HepG2 (cell line): ENCODE measurements around the gene LAMA5. TPM values are rescaled to one million over a fixed set of nuclear protein-coding genes. Genes with fewer than 3 reads are reported as not detected.

Experiments used
- AGO1 ChIP-seq: fragments of 200-400 bp; formaldehyde crosslinking; IDR thresholded peaks from 2 replicates; pipeline ENCODE4 v1.6.1; 2017; ENCODE audit warnings: mild to moderate bottlenecking, low read depth, low read length, moderate library complexity; ENCODE audit not compliant: poor library complexity, severe bottlenecking
- ARNTL ChIP-seq: sonication (generic); formaldehyde crosslinking; IDR thresholded peaks from 2 replicates; pipeline ENCODE4 v1.4.0; 2020; ENCODE audit warnings: mild to moderate bottlenecking, missing genetic modification reagents
- CBX5 ChIP-seq: sonication (generic); formaldehyde crosslinking; IDR thresholded peaks from 2 replicates; pipeline ENCODE4 v1.4.0; 2020; ENCODE audit warnings: missing genetic modification reagents, borderline replicate concordance
- FOSL2 ChIP-seq: sonication (generic); formaldehyde crosslinking; IDR thresholded peaks from 2 replicates; pipeline ENCODE4 v1.4.0; 2020; ENCODE audit warnings: missing genetic modification reagents
- JUND ChIP-seq: sonication (generic); formaldehyde crosslinking; IDR thresholded peaks from 2 replicates; pipeline ENCODE4 v1.8.0; 2022; ENCODE audit warnings: mild to moderate bottlenecking, missing genetic modification reagents
- KMT2A ChIP-seq: sonication (generic); formaldehyde crosslinking; IDR thresholded peaks from 2 replicates; pipeline ENCODE4 v1.4.0; 2020; ENCODE audit warnings: missing genetic modification reagents
- MYC ChIP-seq: sonication (generic); formaldehyde crosslinking; IDR thresholded peaks from 2 replicates; pipeline ENCODE4 v1.9.0; 2021; ENCODE audit warnings: missing genetic modification reagents, borderline replicate concordance
- PRMT3 ChIP-seq: sonication (generic); formaldehyde crosslinking; IDR thresholded peaks from 2 replicates; pipeline ENCODE4 v1.8.1; 2022; ENCODE audit warnings: low read depth, mild to moderate bottlenecking, moderate library complexity, missing genetic modification reagents, borderline replicate concordance
- RARA ChIP-seq: IDR thresholded peaks from 2 replicates; pipeline ENCODE4 v1.6.1; 2016; ENCODE audit warnings: missing genetic modification reagents, missing compliant biosample characterization
- RFXAP ChIP-seq: sonication (generic); formaldehyde crosslinking; IDR thresholded peaks from 2 replicates; pipeline ENCODE4 v1.4.0; 2020; ENCODE audit warnings: missing genetic modification reagents, borderline replicate concordance
- SKI ChIP-seq: fragments of 450-650 bp; IDR thresholded peaks from one replicate; pipeline ENCODE4 v1.6.1; 2018; ENCODE audit warnings: mild to moderate bottlenecking; ENCODE audit not compliant: partially characterized antibody
- THAP11 ChIP-seq: IDR thresholded peaks from 2 replicates; pipeline ENCODE4 v1.6.1; 2016; ENCODE audit warnings: missing biosample characterization, missing genetic modification reagents
- THYN1 ChIP-seq: sonication (generic); formaldehyde crosslinking; IDR thresholded peaks from 2 replicates; pipeline ENCODE4 v1.8.1; 2023; ENCODE audit warnings: low read depth, mild to moderate bottlenecking, moderate library complexity, missing genetic modification reagents, borderline replicate concordance
- WIZ ChIP-seq: sonication (generic); formaldehyde crosslinking; IDR thresholded peaks from 2 replicates; pipeline ENCODE4 v1.5.1; 2020; ENCODE audit warnings: mild to moderate bottlenecking, missing genetic modification reagents
- YEATS4 ChIP-seq: sonication (generic); formaldehyde crosslinking; IDR thresholded peaks from 2 replicates; pipeline ENCODE4 v1.4.0; 2020; ENCODE audit warnings: missing genetic modification reagents, borderline replicate concordance
- ZFX ChIP-seq: sonication (generic); formaldehyde crosslinking; IDR thresholded peaks from 2 replicates; pipeline ENCODE4 v1.4.0; 2020; ENCODE audit warnings: mild to moderate bottlenecking, low read depth, missing genetic modification reagents, moderate library complexity
- ZNF468 ChIP-seq: sonication (generic); formaldehyde crosslinking; IDR thresholded peaks from 2 replicates; pipeline ENCODE4 v1.8.0; 2022; ENCODE audit warnings: mild to moderate bottlenecking, moderate library complexity, missing genetic modification reagents
- ZNF484 ChIP-seq: sonication (generic); formaldehyde crosslinking; IDR thresholded peaks from 2 replicates; pipeline ENCODE4 v1.5.1; 2020; ENCODE audit warnings: mild to moderate bottlenecking, low read depth, missing genetic modification reagents, borderline replicate concordance
- polyA plus RNA-seq, 8 experiments: library from polyadenylated mRNA; depleted of rRNA in 3 of 8; stranded (reverse) in 7 of 8; unstranded in 1 of 8; fragments of >200 nt; fragmentation: Illumina TruSeq in 4 of 8; extraction: Trizol in 4 of 8; gene quantifications; 2 replicates each; pipeline versions ENCODE4 v1.2.1 to v1.2.3, GENCODE V29; 2011 to 2016; ENCODE audit warnings: low read depth in 4 of 8, missing spikeins in 1 of 8, mixed read lengths in 1 of 8; ENCODE audit not compliant: insufficient read depth in 1 of 8
- total RNA-seq, 5 experiments: library from RNA; depleted of rRNA; stranded (reverse); fragments of >200 nt; fragmentation: Illumina TruSeq; extraction: Trizol; gene quantifications; 2 replicates each; pipeline ENCODE4 v1.2.3, GENCODE V29; 2016; ENCODE audit warnings: low read depth in 1 of 5
- TF ChIP-seq, protein P1 (sequence below): sonication (generic); formaldehyde crosslinking; conservative IDR thresholded peaks from 2 replicates; pipeline ENCODE4 v1.8.1; 2023; ENCODE audit warnings: missing genetic modification reagents
- TF ChIP-seq, protein P2 (sequence below), 2 experiments: sonication (generic) in 1 of 2; formaldehyde crosslinking in 1 of 2; IDR thresholded peaks; 2 replicates each; pipeline versions ENCODE4 v1.4.0 to v1.6.1; 2016 to 2020; ENCODE audit warnings: borderline replicate concordance in 1 of 2, low read depth in 1 of 2, mild to moderate bottlenecking in 1 of 2, missing genetic modification reagents in 1 of 2
- TF ChIP-seq, protein P3 (sequence below): sonication (generic); formaldehyde crosslinking; IDR thresholded peaks from 2 replicates; pipeline ENCODE4 v1.5.0; 2020; ENCODE audit warnings: missing genetic modification reagents
- TF ChIP-seq, protein P4 (sequence below): sonication (generic); formaldehyde crosslinking; IDR thresholded peaks from 2 replicates; pipeline ENCODE4 v1.8.1; 2023; ENCODE audit warnings: mild to moderate bottlenecking, missing genetic modification reagents

Gene LAMA5
- total and polyA plus RNA-seq, 2 of the 13 experiments (the other 11 are each of a cell fraction or from before 2014, with no cell fraction given), result 21.0 to 44.7 TPM

DNA sequence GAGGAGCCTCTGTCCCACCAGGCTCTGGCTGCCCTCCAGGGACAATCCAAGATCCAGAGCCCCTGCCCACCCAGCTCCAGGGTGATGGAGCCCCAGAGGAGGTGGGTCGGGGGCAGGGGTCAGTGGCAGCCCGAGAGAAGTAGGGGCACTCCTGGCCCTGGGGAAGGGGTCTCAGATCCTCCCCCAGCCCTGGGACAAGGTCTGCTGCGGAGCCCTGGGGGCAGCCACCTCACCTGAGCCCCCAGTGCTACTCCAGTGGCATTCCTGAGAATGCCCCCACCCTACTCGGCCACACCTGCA, 2.7 kb upstream of the LAMA5 start (continued):
- TF ChIP-seq CBX5 (0 out of 2 replicates have a peak, but pooled peaks have one; percentile 4), PRMT3 (CRISPR knock-in tag) (0 out of 2 replicates have a peak, but pooled peaks have one; percentile 24), SKI (no peak), AGO1 (peak; percentile 51), RFXAP (CRISPR knock-in tag) (peak; percentile 71; the same call in 1 of the 2 replicates), JUND (CRISPR knock-in tag) (no peak), ZNF468 (no peak), WIZ (CRISPR knock-in tag) (0 out of 2 replicates have a peak, but pooled peaks have one; percentile 40), KMT2A (0 out of 2 replicates have a peak, but pooled peaks have one; percentile 43), ZFX (CRISPR knock-in tag) (no peak), THAP11 (CRISPR knock-in tag) (0 out of 2 replicates have a peak, but pooled peaks have one; percentile 10), YEATS4 (CRISPR knock-in tag) (0 out of 2 replicates have a peak, but pooled peaks have one; percentile 14), ARNTL (0 out of 2 replicates have a peak, but pooled peaks have one; percentile 2), MYC (CRISPR knock-in tag) (0 out of 2 replicates have a peak, but pooled peaks have one; percentile 13), FOSL2 (CRISPR knock-in tag) (no peak), THYN1 (CRISPR knock-in tag) (no peak), ZNF484 (no peak), RARA (no peak)
- TF ChIP-seq, protein P1, sequence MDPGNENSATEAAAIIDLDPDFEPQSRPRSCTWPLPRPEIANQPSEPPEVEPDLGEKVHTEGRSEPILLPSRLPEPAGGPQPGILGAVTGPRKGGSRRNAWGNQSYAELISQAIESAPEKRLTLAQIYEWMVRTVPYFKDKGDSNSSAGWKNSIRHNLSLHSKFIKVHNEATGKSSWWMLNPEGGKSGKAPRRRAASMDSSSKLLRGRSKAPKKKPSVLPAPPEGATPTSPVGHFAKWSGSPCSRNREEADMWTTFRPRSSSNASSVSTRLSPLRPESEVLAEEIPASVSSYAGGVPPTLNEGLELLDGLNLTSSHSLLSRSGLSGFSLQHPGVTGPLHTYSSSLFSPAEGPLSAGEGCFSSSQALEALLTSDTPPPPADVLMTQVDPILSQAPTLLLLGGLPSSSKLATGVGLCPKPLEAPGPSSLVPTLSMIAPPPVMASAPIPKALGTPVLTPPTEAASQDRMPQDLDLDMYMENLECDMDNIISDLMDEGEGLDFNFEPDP, result 0 out of 2 replicates have a peak, but pooled peaks have one; percentile 55
- TF ChIP-seq, protein P2, sequence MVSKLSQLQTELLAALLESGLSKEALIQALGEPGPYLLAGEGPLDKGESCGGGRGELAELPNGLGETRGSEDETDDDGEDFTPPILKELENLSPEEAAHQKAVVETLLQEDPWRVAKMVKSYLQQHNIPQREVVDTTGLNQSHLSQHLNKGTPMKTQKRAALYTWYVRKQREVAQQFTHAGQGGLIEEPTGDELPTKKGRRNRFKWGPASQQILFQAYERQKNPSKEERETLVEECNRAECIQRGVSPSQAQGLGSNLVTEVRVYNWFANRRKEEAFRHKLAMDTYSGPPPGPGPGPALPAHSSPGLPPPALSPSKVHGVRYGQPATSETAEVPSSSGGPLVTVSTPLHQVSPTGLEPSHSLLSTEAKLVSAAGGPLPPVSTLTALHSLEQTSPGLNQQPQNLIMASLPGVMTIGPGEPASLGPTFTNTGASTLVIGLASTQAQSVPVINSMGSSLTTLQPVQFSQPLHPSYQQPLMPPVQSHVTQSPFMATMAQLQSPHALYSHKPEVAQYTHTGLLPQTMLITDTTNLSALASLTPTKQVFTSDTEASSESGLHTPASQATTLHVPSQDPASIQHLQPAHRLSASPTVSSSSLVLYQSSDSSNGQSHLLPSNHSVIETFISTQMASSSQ (IDR thresholded peaks at IDR 0.05; ENCODE audit: low read depth), result no peak
- TF ChIP-seq, protein P2 (CRISPR knock-in tag; IDR thresholded peaks at IDR 0.05; ENCODE audit: borderline replicate concordance), result no peak
- TF ChIP-seq, protein P3, sequence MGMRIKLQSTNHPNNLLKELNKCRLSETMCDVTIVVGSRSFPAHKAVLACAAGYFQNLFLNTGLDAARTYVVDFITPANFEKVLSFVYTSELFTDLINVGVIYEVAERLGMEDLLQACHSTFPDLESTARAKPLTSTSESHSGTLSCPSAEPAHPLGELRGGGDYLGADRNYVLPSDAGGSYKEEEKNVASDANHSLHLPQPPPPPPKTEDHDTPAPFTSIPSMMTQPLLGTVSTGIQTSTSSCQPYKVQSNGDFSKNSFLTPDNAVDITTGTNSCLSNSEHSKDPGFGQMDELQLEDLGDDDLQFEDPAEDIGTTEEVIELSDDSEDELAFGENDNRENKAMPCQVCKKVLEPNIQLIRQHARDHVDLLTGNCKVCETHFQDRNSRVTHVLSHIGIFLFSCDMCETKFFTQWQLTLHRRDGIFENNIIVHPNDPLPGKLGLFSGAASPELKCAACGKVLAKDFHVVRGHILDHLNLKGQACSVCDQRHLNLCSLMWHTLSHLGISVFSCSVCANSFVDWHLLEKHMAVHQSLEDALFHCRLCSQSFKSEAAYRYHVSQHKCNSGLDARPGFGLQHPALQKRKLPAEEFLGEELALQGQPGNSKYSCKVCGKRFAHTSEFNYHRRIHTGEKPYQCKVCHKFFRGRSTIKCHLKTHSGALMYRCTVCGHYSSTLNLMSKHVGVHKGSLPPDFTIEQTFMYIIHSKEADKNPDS (CRISPR knock-in tag), result 0 out of 2 replicates have a peak, but pooled peaks have one; percentile 33
- TF ChIP-seq, protein P4, sequence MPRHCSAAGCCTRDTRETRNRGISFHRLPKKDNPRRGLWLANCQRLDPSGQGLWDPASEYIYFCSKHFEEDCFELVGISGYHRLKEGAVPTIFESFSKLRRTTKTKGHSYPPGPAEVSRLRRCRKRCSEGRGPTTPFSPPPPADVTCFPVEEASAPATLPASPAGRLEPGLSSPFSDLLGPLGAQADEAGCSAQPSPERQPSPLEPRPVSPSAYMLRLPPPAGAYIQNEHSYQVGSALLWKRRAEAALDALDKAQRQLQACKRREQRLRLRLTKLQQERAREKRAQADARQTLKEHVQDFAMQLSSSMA (CRISPR knock-in tag), result no peak
